ENCODE measurements around the gene MINDY4B. TPM values are rescaled to one million over a fixed set of nuclear protein-coding genes. Genes with fewer than 3 reads are reported as not detected.

Gene MINDY4B
- total RNA-seq, 1 donor from 2014 or later, result 3.0 TPM

DNA sequence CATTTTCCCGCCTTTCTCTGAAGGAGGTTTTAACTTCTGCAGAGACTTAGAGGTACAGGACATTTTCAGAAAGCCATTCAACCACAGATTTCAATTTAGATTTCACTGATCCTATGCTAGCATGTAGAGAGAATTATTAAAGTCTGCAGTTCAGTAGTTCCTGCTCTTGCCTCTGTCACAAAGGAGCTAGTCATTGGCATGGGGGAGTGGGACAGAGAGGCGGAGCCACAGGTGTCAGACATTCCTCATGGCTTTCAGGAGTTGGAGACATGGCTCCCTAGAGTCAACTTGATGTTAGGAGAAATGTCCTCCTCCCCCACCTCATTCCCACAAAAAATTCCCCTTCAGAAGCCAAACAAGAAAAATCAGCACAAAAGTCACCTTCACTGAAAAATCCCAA, 76.2 kb downstream of the MINDY4B start:
- H3K36me3 Mint-ChIP-seq (ENCODE audit: low read depth, unreplicated experiment), result no peaks in the 10 kb centered on the region
- TF ChIP-seq, protein P1, sequence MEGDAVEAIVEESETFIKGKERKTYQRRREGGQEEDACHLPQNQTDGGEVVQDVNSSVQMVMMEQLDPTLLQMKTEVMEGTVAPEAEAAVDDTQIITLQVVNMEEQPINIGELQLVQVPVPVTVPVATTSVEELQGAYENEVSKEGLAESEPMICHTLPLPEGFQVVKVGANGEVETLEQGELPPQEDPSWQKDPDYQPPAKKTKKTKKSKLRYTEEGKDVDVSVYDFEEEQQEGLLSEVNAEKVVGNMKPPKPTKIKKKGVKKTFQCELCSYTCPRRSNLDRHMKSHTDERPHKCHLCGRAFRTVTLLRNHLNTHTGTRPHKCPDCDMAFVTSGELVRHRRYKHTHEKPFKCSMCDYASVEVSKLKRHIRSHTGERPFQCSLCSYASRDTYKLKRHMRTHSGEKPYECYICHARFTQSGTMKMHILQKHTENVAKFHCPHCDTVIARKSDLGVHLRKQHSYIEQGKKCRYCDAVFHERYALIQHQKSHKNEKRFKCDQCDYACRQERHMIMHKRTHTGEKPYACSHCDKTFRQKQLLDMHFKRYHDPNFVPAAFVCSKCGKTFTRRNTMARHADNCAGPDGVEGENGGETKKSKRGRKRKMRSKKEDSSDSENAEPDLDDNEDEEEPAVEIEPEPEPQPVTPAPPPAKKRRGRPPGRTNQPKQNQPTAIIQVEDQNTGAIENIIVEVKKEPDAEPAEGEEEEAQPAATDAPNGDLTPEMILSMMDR (IDR thresholded peaks at IDR 0.05; ENCODE audit: unreplicated experiment), result no peak
- peaks cover 3% of the 10 kb centered on the region for H3K4me1 Mint-ChIP-seq (ENCODE audit: unreplicated experiment)
- DNase-seq (ENCODE audit: low spot score), result no peak
- H3K9me3 Mint-ChIP-seq (ENCODE audit: unreplicated experiment), result no peaks in the 10 kb centered on the region
- H3K27me3 Mint-ChIP-seq (ENCODE audit: unreplicated experiment), result peaks cover 4% of the 10 kb centered on the region
- H3K4me3 Mint-ChIP-seq (ENCODE audit: unreplicated experiment), result no peak overlapping the region
- H3K27ac Mint-ChIP-seq (ENCODE audit: unreplicated experiment), result no peak overlapping the region

DNA sequence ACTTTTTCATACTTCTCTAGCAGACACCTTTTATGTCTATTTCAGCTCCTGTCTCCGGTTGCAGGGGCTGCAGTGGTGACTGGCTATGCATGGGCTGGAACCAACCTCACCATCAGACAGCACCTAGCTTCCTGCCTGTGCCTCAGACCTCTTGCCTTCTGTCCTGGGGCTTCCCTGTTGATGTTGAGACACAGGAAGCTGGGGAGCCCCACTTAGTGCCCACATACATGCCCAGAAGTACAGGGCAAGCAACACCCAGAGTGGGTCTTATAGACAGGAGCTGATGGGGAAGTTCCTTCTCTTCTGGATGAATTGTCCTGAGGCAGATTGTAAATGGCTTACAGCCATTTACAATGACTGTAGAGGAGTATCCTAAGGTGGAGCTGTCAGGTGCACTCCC, 77.0 kb downstream of the MINDY4B start:
- DNase-seq (ENCODE audit: low spot score), result no peak
- H3K9me3 Mint-ChIP-seq (ENCODE audit: unreplicated experiment), result no peaks in the 10 kb centered on the region
- H3K4me3 Mint-ChIP-seq (ENCODE audit: unreplicated experiment), result no peak overlapping the region
- no peak overlapping the region for H3K27ac Mint-ChIP-seq (ENCODE audit: unreplicated experiment)
- H3K4me1 Mint-ChIP-seq (ENCODE audit: unreplicated experiment), result peaks cover 3% of the 10 kb centered on the region
- no peaks in the 10 kb centered on the region for H3K36me3 Mint-ChIP-seq (ENCODE audit: low read depth, unreplicated experiment)
- peaks cover 8% of the 10 kb centered on the region for H3K27me3 Mint-ChIP-seq (ENCODE audit: unreplicated experiment)
- TF ChIP-seq, protein P1 (IDR thresholded peaks at IDR 0.05; ENCODE audit: unreplicated experiment), result no peak

DNA sequence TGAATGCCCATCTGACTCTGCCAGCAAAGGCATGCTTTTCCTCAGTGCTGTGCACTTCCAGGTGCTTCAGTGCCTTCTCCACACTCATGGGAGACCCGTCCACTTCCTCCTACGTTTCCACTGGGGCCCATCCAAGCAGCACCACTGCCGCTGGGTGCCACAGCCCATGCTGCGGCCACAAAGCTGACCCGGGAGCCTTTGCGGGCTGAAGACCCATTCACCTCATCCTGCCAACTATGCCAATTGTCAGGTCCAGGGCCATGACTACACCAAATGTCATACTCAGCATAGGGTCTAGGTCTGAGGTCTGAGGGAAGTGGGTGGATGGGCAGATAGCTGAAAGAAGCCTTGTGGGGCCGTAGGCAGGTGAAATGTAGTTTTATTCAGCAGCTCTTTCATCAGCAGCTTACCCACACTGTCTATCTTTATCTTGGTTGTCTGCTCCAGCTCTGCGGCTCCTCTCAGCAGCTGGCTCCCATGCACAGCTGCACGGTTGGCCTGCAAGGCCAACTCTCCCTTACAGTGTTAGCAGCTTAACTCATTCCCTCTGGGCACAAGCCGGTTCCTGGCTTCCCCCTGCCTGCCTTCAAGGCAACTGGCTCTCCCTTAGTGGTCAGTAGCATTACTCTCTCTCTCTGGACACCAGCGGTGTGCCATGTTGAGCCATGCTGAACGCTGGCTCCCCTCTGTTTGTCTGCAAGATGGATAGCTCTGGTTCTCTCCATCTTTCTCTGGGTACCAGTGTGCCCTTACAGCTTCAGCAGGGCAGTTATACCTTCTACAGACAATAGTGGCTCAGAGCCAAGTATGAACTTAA, 78.6 kb downstream of the MINDY4B start:
- Mint-ChIP-seq H3K27me3 (ENCODE audit: unreplicated experiment) (peaks cover 8% of the 10 kb centered on the region), H3K27ac (ENCODE audit: unreplicated experiment) (no peak overlapping the region), H3K36me3 (ENCODE audit: low read depth, unreplicated experiment) (no peaks in the 10 kb centered on the region), H3K4me1 (ENCODE audit: unreplicated experiment) (peaks cover 3% of the 10 kb centered on the region), H3K4me3 (ENCODE audit: unreplicated experiment) (no peak overlapping the region), H3K9me3 (ENCODE audit: unreplicated experiment) (no peaks in the 10 kb centered on the region)
- DNase-seq (ENCODE audit: low spot score), result no peak
- TF ChIP-seq, protein P1 (IDR thresholded peaks at IDR 0.05; ENCODE audit: unreplicated experiment), result no peak

DNA sequence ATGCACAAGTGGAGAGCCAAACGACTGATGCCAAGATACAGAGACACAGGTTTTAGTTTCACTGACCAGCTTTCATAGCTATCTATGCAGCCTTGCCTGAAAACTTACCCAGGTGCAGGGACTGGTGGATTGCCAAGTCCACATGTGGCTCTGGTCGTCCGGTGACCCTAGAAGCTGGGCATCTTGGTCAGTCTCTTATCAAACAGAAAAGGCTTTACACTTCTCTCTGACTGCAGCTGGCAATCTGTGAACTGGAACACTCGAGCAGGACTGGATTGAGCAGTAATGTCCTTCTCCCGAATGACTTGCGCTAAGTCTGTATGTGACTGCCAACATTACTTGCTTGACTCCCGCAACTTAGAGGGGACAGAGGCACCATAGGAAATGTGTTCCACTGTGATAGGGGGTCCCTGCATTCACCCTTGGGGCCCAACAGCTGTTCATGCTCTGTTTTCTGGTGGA, 79.3 kb downstream of the MINDY4B start:
- no peak overlapping the region for H3K4me3 Mint-ChIP-seq (ENCODE audit: unreplicated experiment)
- H3K4me1 Mint-ChIP-seq (ENCODE audit: unreplicated experiment), result peaks cover 3% of the 10 kb centered on the region
- peaks cover 8% of the 10 kb centered on the region for H3K27me3 Mint-ChIP-seq (ENCODE audit: unreplicated experiment)

More for the DNA sequence above, 79.3 kb downstream of the MINDY4B start:
- Mint-ChIP-seq H3K9me3 (ENCODE audit: unreplicated experiment) (no peaks in the 10 kb centered on the region), H3K36me3 (ENCODE audit: low read depth, unreplicated experiment) (no peaks in the 10 kb centered on the region), H3K27ac (ENCODE audit: unreplicated experiment) (no peak overlapping the region)
- TF ChIP-seq, protein P1 (IDR thresholded peaks at IDR 0.05; ENCODE audit: unreplicated experiment), result no peak
- no peak for DNase-seq (ENCODE audit: low spot score)
